IMR-90 (cell line): ENCODE results near the gene EDEM3. TPM values are rescaled to one million over a fixed set of nuclear protein-coding genes. Genes with fewer than 3 reads are reported as not detected.

Source experiments
- ATAC-seq: fragments of 200-7000 bp; cut with Tn5 transposase; 2 replicates; pipeline ENCODE4 v1.9.1; 2020; ENCODE audit warnings: low read depth, mild to moderate bottlenecking, moderate library complexity
- BruUV-seq: library from RNA; stranded (reverse); fragments of 400-500 nt; replicated peaks from 2 replicates; lab custom pipeline; 2021; lab: Mats Ljungman, UMichigan
- CTCF ChIA-PET: fragments of 300-600 bp; formaldehyde crosslinking; extraction: SDS; loops from one replicate; lab custom pipeline; 2021; ENCODE audit warnings: antibody characterized with exemption; lab: Yijun Ruan, JAX
- POLR2A ChIA-PET: fragments of 300-600 bp; sonication (Branson Sonifier 250); formaldehyde crosslinking; loops from one replicate; lab custom pipeline; 2022; ENCODE audit warnings: antibody characterized with exemption; ENCODE audit not compliant: unreplicated experiment; lab: Charles Lee
- DNase-seq: peaks from one replicate; pipeline ENCODE4 v3.0.0; 2013
- H2AFZ ChIP-seq: replicated peaks from 2 replicates; pipeline ENCODE3; 2013; ENCODE audit warnings: low read length, mild to moderate bottlenecking; ENCODE audit not compliant: poor library complexity
- H2AK5ac ChIP-seq: 2 replicates; pipeline ENCODE4 v1.6.1; 2013; ENCODE audit warnings: low read depth, low read length, inconsistent platforms
- H2AK9ac ChIP-seq: replicated peaks from 2 replicates; pipeline ENCODE3; 2013; ENCODE audit warnings: mild to moderate bottlenecking, low read depth, low read length, moderate library complexity; ENCODE audit not compliant: poor library complexity
- H2BK120ac ChIP-seq: 2 replicates; pipeline ENCODE4 v1.6.1; 2013; ENCODE audit warnings: low read depth, low read length, inconsistent platforms
- H2BK15ac ChIP-seq: 3 replicates; pipeline ENCODE4 v1.6.1; 2013; ENCODE audit warnings: low read depth, low read length, inconsistent platforms
- H2BK20ac ChIP-seq: 2 replicates; pipeline ENCODE4 v1.6.1; 2013; ENCODE audit warnings: low read depth, mild to moderate bottlenecking, inconsistent platforms, low read length, moderate library complexity
- H2BK5ac ChIP-seq: 2 replicates; pipeline ENCODE4 v1.6.1; 2013; ENCODE audit warnings: mild to moderate bottlenecking, low read depth, low read length, inconsistent platforms; ENCODE audit not compliant: poor library complexity, severe bottlenecking
- H3K14ac ChIP-seq: replicated peaks from 2 replicates; pipeline ENCODE4 v1.6.1; 2013; ENCODE audit warnings: low read depth, low read length, inconsistent platforms
- H3K18ac ChIP-seq: 2 replicates; pipeline ENCODE4 v1.6.1; 2013; ENCODE audit warnings: low read depth, low read length, control low read depth
- H3K23ac ChIP-seq: 2 replicates; pipeline ENCODE4 v1.6.1; 2013; ENCODE audit warnings: low read depth, low read length, inconsistent platforms
- H3K27ac ChIP-seq: 2 replicates; pipeline ENCODE4 v1.5.1; 2013; ENCODE audit warnings: mild to moderate bottlenecking, control low read depth, low read length; ENCODE audit not compliant: insufficient read depth
- H3K27me3 ChIP-seq: 2 replicates; pipeline ENCODE4 v1.6.1; 2013; ENCODE audit warnings: low read length; ENCODE audit not compliant: control insufficient read depth, insufficient read depth
- H3K36me3 ChIP-seq: 2 replicates; pipeline ENCODE4 v1.6.1; 2013; ENCODE audit warnings: low read length, mixed read lengths; ENCODE audit not compliant: control insufficient read depth, insufficient read depth
- H3K4ac ChIP-seq: 2 replicates; pipeline ENCODE4 v1.6.1; 2013; ENCODE audit warnings: low read depth, low read length, inconsistent platforms
- H3K4me1 ChIP-seq: 2 replicates; pipeline ENCODE4 v1.6.1; 2013; ENCODE audit warnings: low read length, mixed read lengths; ENCODE audit not compliant: control insufficient read depth, insufficient read depth
- H3K4me2 ChIP-seq: 2 replicates; pipeline ENCODE4 v1.6.1; 2013; ENCODE audit warnings: low read depth, mild to moderate bottlenecking, control low read depth, low read length, moderate library complexity
- H3K4me3 ChIP-seq: 2 replicates; pipeline ENCODE4 v1.5.1; 2013; ENCODE audit warnings: low read depth, mild to moderate bottlenecking, control low read depth, low read length, moderate library complexity; ENCODE audit not compliant: insufficient read depth
- H3K56ac ChIP-seq: 2 replicates; pipeline ENCODE4 v1.6.1; 2013; ENCODE audit warnings: low read length, inconsistent platforms; ENCODE audit not compliant: insufficient read depth; ENCODE audit errors: extremely low read depth
- H3K79me1 ChIP-seq, 2 experiments: 2 replicates each; pipeline ENCODE4 v1.6.1; 2013; ENCODE audit warnings: low read length in 2 of 2, inconsistent platforms in 1 of 2, low read depth in 1 of 2
- H3K9ac ChIP-seq: 2 replicates; pipeline ENCODE4 v1.6.1; 2013; ENCODE audit warnings: low read depth, low read length, control low read depth
- H3K9me1 ChIP-seq: 2 replicates; pipeline ENCODE4 v1.6.1; 2013; ENCODE audit warnings: low read length, inconsistent platforms; ENCODE audit not compliant: insufficient read depth
- H3K9me3 ChIP-seq: 2 replicates; pipeline ENCODE4 v1.6.1; 2013; ENCODE audit warnings: low read length; ENCODE audit not compliant: control insufficient read depth, insufficient read depth
- H4K20me1 ChIP-seq: 2 replicates; pipeline ENCODE4 v1.6.1; 2013; ENCODE audit warnings: low read length, inconsistent platforms; ENCODE audit not compliant: insufficient read depth
- H4K5ac ChIP-seq: 2 replicates; pipeline ENCODE4 v1.6.1; 2013; ENCODE audit warnings: mild to moderate bottlenecking, low read depth, low read length, control low read depth
- H4K8ac ChIP-seq, 2 experiments: 2 replicates each; pipeline ENCODE4 v1.6.1; 2013; ENCODE audit warnings: low read depth in 2 of 2, low read length in 2 of 2, control low read depth in 1 of 2, inconsistent platforms in 1 of 2
- H4K91ac ChIP-seq: 2 replicates; pipeline ENCODE4 v1.6.1; 2013; ENCODE audit warnings: low read depth, low read length, inconsistent platforms; ENCODE audit not compliant: insufficient read depth
- BHLHE40 ChIP-seq: fragments of 150-350 bp; IDR thresholded peaks from 2 replicates; pipeline ENCODE4 v1.6.1; 2016; ENCODE audit warnings: mild to moderate bottlenecking, low read depth, low read length
- CEBPB ChIP-seq: IDR thresholded peaks from 2 replicates; pipeline ENCODE4 v1.6.1; 2012; ENCODE audit warnings: low read depth, low read length, improper control_type of control experiment
- NFE2L2 ChIP-seq: fragments of 150-350 bp; IDR thresholded peaks from 2 replicates; pipeline ENCODE4 v1.6.1; 2016; ENCODE audit warnings: low read depth, mild to moderate bottlenecking, low read length
- RCOR1 ChIP-seq: IDR thresholded peaks from 2 replicates; pipeline ENCODE4 v1.6.1; 2012; ENCODE audit warnings: mild to moderate bottlenecking, low read length, improper control_type of control experiment; ENCODE audit not compliant: insufficient replicate concordance
- RFX5 ChIP-seq: IDR thresholded peaks from 2 replicates; pipeline ENCODE4 v1.8.0; 2012; ENCODE audit warnings: low read depth, mild to moderate bottlenecking, low read length, moderate library complexity
- WGBS, 2 experiments: methylation state at CpG; one replicate each; pipeline versions ENCODE4 v1.1.5 to v1.1.7; 2013; ENCODE audit warnings: missing lambda C conversion rate in 2 of 2; ENCODE audit not compliant: insufficient read length in 1 of 2; ENCODE audit errors: extremely low coverage in 2 of 2; 5-methylcytosine and 5-hydroxymethylcytosine counted together
- dilution Hi-C: fragments of 300-500 bp; cut with HindIII; formaldehyde crosslinking; loops from one replicate; pipeline ENCODE4 v1.14.3; 2018; ENCODE audit warnings: low sequenced_read_pairs; ENCODE audit not compliant: unreplicated experiment
- in situ Hi-C: fragments of 300-500 bp; cut with MboI; formaldehyde crosslinking; loops from 3 replicates; pipeline ENCODE4 v1.14.3; 2019; ENCODE audit warnings: low sequenced_read_pairs, inconsistent platforms, mixed read lengths
- intact Hi-C: fragments of 100-400 bp; cut with micrococcal nuclease; formaldehyde crosslinking; loops from 2 replicates; pipeline ENCODE4 v1.10.0; 2022
- polyA plus RNA-seq, 3 experiments: library from polyadenylated mRNA; depleted of rRNA; stranded (reverse); fragments of >200 nt; gene quantifications; 2 replicates each; pipeline ENCODE4 v1.2.3, GENCODE V29; 2012; ENCODE audit warnings: low replicate concordance in 1 of 3
- total RNA-seq: library from RNA; depleted of rRNA; stranded (reverse); fragments of >200 nt; gene quantifications from 2 replicates; pipeline ENCODE4 v1.2.3, GENCODE V29; 2012
- TF ChIP-seq, protein P1 (sequence below): fragments of 150-350 bp; IDR thresholded peaks from 2 replicates; pipeline ENCODE4 v1.6.1; 2016; ENCODE audit warnings: low read depth, mild to moderate bottlenecking, low read length, moderate library complexity, borderline replicate concordance

The EDEM3 gene
- total and polyA plus RNA-seq, 2 of the 4 experiments (the other 2 are of a cell fraction): 17.5 to 29.9 TPM

DNA sequence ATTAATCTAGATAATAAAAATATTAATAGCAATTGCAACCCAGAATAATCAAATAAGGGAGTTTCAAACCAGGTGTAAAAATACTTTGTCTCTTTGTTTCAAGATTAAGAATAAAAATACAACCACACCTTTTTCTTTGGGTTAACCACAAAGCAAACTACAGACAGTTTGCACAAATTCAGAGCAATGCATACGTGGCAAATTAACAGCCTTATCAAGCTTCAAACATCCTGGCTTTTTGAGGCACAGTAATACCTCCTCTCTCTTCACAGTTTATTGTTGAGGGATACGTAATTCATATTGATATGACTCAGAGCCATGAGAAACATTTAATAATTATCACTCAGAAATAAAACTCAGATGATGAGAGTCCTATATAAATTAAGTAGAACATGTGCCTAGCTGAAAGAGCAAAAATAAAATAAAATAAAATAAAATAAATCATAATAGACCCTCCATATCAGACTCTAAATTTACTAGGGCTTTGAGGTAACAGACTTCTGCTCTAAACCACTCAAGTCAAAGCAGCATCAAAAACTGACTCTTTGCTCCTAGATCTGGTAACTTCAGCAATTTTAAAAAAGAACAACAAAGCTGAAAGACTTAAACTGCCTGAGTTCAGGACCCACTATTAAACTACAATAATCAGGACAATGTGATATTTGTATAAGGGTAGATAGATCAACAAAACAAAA lies 11.4 kb downstream of the EDEM3 start:
- Histone ChIP-seq H3K36me3 (no peaks in the 10 kb centered on the region), H4K8ac (no peak overlapping the region), H2AK5ac (no peak overlapping the region), H2BK15ac (no peak overlapping the region), H3K23ac (no peak overlapping the region; the same call in 1 of the 2 replicates), H3K18ac (no peak overlapping the region), H2BK5ac (no peak overlapping the region), H3K9me3 (no peaks in the 10 kb centered on the region), H4K5ac (no peak overlapping the region), H2BK20ac (no peak overlapping the region), H3K27me3 (no peaks in the 10 kb centered on the region), H3K9ac (no peak overlapping the region), H3K56ac (no peak overlapping the region), H4K20me1 (no peaks in the 10 kb centered on the region), H3K4me3 (no peak overlapping the region), H4K91ac (no peak overlapping the region), H3K27ac (no peak overlapping the region), H3K4ac (no peak overlapping the region), H2BK120ac (no peak overlapping the region), H3K9me1 (no peaks in the 10 kb centered on the region), H2AK9ac (no peak overlapping the region), H3K14ac (no peak overlapping the region), H2AFZ (no peak overlapping the region), H3K79me1 (peaks cover 3 to 27% of the 10 kb centered on the region in 2 experiments; a peak in 3 of 4 replicates), H3K4me2 (no peak overlapping the region), H3K4me1 (peaks cover 3% of the 10 kb centered on the region)
- no CpG with 5 or more reads among the region's 2 CpGs for WGBS, 2 experiments
- DNase-seq: peak; percentile 11
- in situ Hi-C loops: no loop called here
- ATAC-seq: no peak
- no TSS peak for BruUV-seq
- ChIA-PET POLR2A (no interaction called here), CTCF (interaction anchor here (0.8 kb wide), 1 partner anchor 10 kb away, joined by 3 read pairs; no protein-coding TSS in a partner anchor)
- dilution Hi-C loops: no loop called here
- TF ChIP-seq BHLHE40: no peak
- TF ChIP-seq CEBPB: no peak
- TF ChIP-seq, protein P1, sequence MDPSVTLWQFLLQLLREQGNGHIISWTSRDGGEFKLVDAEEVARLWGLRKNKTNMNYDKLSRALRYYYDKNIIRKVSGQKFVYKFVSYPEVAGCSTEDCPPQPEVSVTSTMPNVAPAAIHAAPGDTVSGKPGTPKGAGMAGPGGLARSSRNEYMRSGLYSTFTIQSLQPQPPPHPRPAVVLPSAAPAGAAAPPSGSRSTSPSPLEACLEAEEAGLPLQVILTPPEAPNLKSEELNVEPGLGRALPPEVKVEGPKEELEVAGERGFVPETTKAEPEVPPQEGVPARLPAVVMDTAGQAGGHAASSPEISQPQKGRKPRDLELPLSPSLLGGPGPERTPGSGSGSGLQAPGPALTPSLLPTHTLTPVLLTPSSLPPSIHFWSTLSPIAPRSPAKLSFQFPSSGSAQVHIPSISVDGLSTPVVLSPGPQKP: no peak
- no peak for TF ChIP-seq RCOR1
- no peak for TF ChIP-seq NFE2L2
- no peak for TF ChIP-seq RFX5
- intact Hi-C loops: no loop called here
